Measurements from ENCODE around the gene COTL1. TPM values are rescaled to one million over a fixed set of nuclear protein-coding genes. Genes with fewer than 3 reads are reported as not detected.
A peak's percentile ranks its signal among the peaks of the same experiment; 100 is the strongest.

The COTL1 gene
- total RNA-seq, 1 donor from 2014 or later, result 483 TPM

DNA sequence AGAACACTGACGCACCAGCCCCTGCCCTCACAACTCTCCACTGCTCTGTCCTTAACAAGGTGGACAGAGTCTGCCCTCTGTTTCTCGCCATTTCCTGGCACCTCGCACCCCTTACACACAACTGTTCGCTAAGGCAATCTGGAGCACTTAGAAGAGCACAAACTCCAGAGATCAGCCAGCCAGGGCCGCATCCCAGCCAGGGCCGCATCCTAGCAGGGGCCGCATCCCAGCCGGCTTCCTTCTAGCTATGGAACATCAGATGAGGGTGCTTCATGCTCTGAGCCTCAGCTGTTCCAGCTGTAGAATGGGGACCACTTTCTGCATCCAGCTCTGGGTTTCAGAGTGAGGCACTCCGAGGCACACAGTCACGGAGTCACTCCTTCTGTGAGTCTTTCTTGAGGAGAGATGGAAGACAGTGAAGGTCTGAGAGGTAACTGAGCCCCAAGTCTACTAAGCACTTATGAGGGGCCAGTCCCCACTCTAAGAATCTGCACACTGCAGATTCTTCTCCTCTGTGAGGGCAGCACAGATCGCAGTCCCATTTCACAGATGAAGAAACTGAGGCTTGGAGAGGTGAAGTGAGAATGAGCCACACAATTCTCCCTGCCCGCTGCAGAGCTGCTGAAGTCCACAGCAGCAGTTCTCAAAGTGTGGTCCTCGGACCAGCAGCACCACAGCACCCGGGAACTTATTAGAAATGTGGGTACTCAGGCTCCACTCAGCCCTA is 20.9 kb downstream of the COTL1 start:
- intact Hi-C loops (cut with micrococcal nuclease), result no loop called here
- H3K27me3 Mint-ChIP-seq (ENCODE audit: low read depth), result no peaks in the 10 kb centered on the region
- DNase-seq (ENCODE audit: low spot score), result no peak
- peak overlapping the region; percentile 72 for H3K4me3 Mint-ChIP-seq (ENCODE audit: low read depth)
- peak overlapping the region; percentile 97 for H3K27ac Mint-ChIP-seq
- H3K9me3 Mint-ChIP-seq, result no peaks in the 10 kb centered on the region
- H3K4me1 Mint-ChIP-seq (ENCODE audit: low read depth), result peaks cover 82% of the 10 kb centered on the region
- peaks cover 73% of the 10 kb centered on the region for H3K36me3 Mint-ChIP-seq (ENCODE audit: low read depth)

DNA sequence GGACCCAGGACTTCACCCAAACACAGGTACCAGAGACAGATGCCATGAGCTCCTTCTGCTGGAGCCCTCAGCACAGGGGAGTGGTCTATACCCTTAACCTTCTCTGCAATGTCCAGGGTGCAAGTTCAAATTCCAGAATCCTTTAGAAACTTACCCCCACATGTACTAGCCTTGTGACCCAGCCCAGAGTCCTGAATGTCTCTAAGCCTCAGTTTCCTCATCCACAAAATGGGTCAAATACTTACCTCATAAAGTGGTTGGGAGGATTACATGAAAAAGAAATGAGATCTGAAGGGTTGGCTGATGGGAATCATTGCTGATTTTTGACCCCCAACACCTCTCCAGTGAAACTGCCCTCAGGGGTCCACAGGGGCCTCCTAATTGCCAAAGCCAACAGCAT is 21.7 kb downstream of the COTL1 start:
- peak overlapping the region; percentile 97 for H3K27ac Mint-ChIP-seq
- intact Hi-C loops (cut with micrococcal nuclease), result no loop called here
- H3K36me3 Mint-ChIP-seq (ENCODE audit: low read depth), result peaks cover 70% of the 10 kb centered on the region

DNA sequence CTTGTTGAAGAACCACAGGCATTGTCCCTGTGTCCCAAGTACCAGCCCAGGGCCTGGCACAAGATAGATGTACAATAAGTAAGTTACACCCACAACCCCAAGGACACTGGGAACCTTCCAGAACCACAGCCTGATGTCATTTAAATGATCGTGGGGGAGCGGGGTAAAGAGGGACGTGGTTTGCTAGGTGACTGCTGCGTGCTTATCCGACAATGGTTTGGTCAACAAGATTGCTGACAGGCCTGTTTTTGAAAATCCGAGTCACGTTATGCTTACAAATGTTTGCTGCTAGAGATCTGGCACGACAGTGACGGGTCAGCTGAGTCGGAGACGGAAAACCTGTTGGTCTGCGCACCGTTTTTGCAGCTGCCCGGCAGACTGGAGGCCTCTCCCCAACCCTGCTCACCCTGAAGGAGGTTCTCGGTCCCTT is 22.8 kb downstream of the COTL1 start:
- Mint-ChIP-seq H3K27ac (peak overlapping the region; percentile 96), H3K4me1 (ENCODE audit: low read depth) (peaks cover 66% of the 10 kb centered on the region), H3K4me3 (ENCODE audit: low read depth) (peak overlapping the region; percentile 74), H3K27me3 (ENCODE audit: low read depth) (no peaks in the 10 kb centered on the region), H3K36me3 (ENCODE audit: low read depth) (peaks cover 71% of the 10 kb centered on the region), H3K9me3 (no peaks in the 10 kb centered on the region)
- DNase-seq (ENCODE audit: low spot score), result no peak
- intact Hi-C loops (cut with micrococcal nuclease), result loop anchor here (2.0 kb wide), 1 partner anchor 14 kb away; no protein-coding TSS in a partner anchor

More for the DNA sequence above, 21.7 kb downstream of the COTL1 start:
- H3K4me3 Mint-ChIP-seq (ENCODE audit: low read depth), result peak overlapping the region; percentile 18
- H3K27me3 Mint-ChIP-seq (ENCODE audit: low read depth), result no peaks in the 10 kb centered on the region
- H3K9me3 Mint-ChIP-seq, result no peaks in the 10 kb centered on the region
- H3K4me1 Mint-ChIP-seq (ENCODE audit: low read depth), result peaks cover 76% of the 10 kb centered on the region
- no peak for DNase-seq (ENCODE audit: low spot score)

DNA sequence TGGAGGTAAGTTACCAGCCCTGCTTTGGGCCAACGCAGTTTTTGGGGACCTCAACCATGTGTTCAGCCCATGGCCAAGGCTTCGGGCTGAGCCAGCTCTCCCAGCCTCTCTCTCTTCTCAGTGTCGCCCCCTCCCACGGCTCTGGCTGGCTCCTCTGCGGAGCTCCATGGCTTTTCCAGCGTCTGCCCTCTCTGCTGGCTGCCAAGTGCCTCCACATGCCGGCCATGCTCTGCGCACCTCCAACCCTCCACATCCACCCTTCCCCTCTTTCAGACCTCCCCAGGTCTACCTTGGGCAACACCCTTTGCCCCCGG is 23.2 kb downstream of the COTL1 start:
- Mint-ChIP-seq H3K4me3 (ENCODE audit: low read depth) (peak overlapping the region; percentile 74), H3K36me3 (ENCODE audit: low read depth) (peaks cover 75% of the 10 kb centered on the region), H3K4me1 (ENCODE audit: low read depth) (peaks cover 62% of the 10 kb centered on the region), H3K9me3 (no peaks in the 10 kb centered on the region), H3K27ac (peak overlapping the region; percentile 96), H3K27me3 (ENCODE audit: low read depth) (no peaks in the 10 kb centered on the region)
- DNase-seq (ENCODE audit: low spot score), result no peak
- intact Hi-C loops (cut with micrococcal nuclease), result loop anchor here (2.0 kb wide), 1 partner anchor 14 kb away; no protein-coding TSS in a partner anchor

GRCh38 chr16:84593825-84594724 is 23.8 kb downstream of the COTL1 start:
- Mint-ChIP-seq H3K4me3 (ENCODE audit: low read depth) (peak overlapping the region; percentile 74), H3K27ac (peak overlapping the region; percentile 96), H3K9me3 (no peaks in the 10 kb centered on the region), H3K27me3 (ENCODE audit: low read depth) (no peaks in the 10 kb centered on the region), H3K36me3 (ENCODE audit: low read depth) (peaks cover 78% of the 10 kb centered on the region), H3K4me1 (ENCODE audit: low read depth) (peaks cover 56% of the 10 kb centered on the region)
- DNase-seq (ENCODE audit: low spot score), result peak; percentile 80
- intact Hi-C loops (cut with micrococcal nuclease), result loop anchor here (2.0 kb wide), 1 partner anchor 15 kb away; no protein-coding TSS in a partner anchor

DNA sequence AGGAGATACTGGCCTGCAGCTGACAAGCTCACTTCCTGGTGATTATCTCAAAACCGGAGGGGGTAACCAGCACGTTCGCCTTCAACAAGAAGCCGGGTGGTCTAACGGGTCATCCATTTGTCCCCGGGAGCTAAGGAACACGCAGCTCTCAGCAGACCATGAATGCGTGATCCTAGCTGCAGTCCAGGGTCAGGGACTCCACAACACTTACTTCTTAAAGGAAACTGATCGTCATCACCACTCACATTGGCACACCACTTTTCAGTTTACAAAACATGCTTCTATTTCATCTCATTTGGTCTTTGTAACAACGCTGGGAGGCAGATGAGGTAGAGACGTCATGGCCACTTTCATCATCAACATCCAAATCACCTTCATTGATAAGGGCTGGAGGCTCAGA is 25.2 kb downstream of the COTL1 start:
- no peaks in the 10 kb centered on the region for H3K27me3 Mint-ChIP-seq (ENCODE audit: low read depth)
- no peak for DNase-seq (ENCODE audit: low spot score)
- H3K36me3 Mint-ChIP-seq (ENCODE audit: low read depth), result peaks cover 79% of the 10 kb centered on the region
- peak overlapping the region; percentile 84 for H3K27ac Mint-ChIP-seq
- intact Hi-C loops (cut with micrococcal nuclease), result no loop called here
- H3K4me3 Mint-ChIP-seq (ENCODE audit: low read depth), result no peak overlapping the region
- peaks cover 52% of the 10 kb centered on the region for H3K4me1 Mint-ChIP-seq (ENCODE audit: low read depth)
- H3K9me3 Mint-ChIP-seq, result no peaks in the 10 kb centered on the region

GRCh38 chr16:84589975-84590719 is 27.7 kb downstream of the COTL1 start:
- intact Hi-C loops (cut with micrococcal nuclease), result no loop called here
- Mint-ChIP-seq H3K4me1 (ENCODE audit: low read depth) (peaks cover 42% of the 10 kb centered on the region), H3K9me3 (no peaks in the 10 kb centered on the region), H3K4me3 (ENCODE audit: low read depth) (no peak overlapping the region), H3K27me3 (ENCODE audit: low read depth) (no peaks in the 10 kb centered on the region), H3K27ac (no peak overlapping the region), H3K36me3 (ENCODE audit: low read depth) (peaks cover 77% of the 10 kb centered on the region)
- DNase-seq (ENCODE audit: low spot score), result no peak

- DNase-seq (ENCODE audit: low spot score), result no peak
- intact Hi-C loops (cut with micrococcal nuclease), result no loop called here
- H3K36me3 Mint-ChIP-seq (ENCODE audit: low read depth), result peaks cover 76% of the 10 kb centered on the region
These were observed 28.9 kb downstream of the COTL1 start for GRCh38 chr16:84588991-84589390.

DNA sequence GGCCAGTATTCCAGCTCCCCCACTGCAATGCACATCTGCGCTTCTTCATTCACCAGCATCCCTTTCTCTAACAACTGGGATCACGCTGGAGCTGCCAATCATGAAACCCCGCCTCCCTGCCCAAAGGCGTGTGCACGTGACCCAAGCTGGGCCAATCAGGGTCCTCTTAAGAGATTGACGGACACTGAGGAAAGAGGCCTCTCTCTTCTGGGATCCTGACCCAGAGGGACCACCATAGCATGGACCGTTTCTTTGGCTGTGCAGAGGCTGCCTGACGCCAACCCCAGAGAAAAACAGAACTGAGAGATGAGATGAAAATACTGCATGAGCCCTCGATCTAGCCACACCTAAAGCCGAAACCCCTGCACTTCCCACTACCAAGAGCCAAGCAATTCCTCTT is 32.0 kb downstream of the COTL1 start:
- no peaks in the 10 kb centered on the region for H3K27me3 Mint-ChIP-seq (ENCODE audit: low read depth)
- intact Hi-C loops (cut with micrococcal nuclease), result no loop called here
- no peak overlapping the region for H3K4me3 Mint-ChIP-seq (ENCODE audit: low read depth)
- peaks cover 70% of the 10 kb centered on the region for H3K36me3 Mint-ChIP-seq (ENCODE audit: low read depth)
- DNase-seq (ENCODE audit: low spot score), result no peak
- H3K27ac Mint-ChIP-seq, result peak overlapping the region; percentile 20
- H3K4me1 Mint-ChIP-seq (ENCODE audit: low read depth), result peaks cover 23% of the 10 kb centered on the region
- no peaks in the 10 kb centered on the region for H3K9me3 Mint-ChIP-seq

More at GRCh38 chr16:84588991-84589390, 28.9 kb downstream of the COTL1 start:
- Mint-ChIP-seq H3K27ac (no peak overlapping the region), H3K9me3 (no peaks in the 10 kb centered on the region), H3K4me1 (ENCODE audit: low read depth) (peaks cover 35% of the 10 kb centered on the region), H3K4me3 (ENCODE audit: low read depth) (no peak overlapping the region), H3K27me3 (ENCODE audit: low read depth) (no peaks in the 10 kb centered on the region)

DNA sequence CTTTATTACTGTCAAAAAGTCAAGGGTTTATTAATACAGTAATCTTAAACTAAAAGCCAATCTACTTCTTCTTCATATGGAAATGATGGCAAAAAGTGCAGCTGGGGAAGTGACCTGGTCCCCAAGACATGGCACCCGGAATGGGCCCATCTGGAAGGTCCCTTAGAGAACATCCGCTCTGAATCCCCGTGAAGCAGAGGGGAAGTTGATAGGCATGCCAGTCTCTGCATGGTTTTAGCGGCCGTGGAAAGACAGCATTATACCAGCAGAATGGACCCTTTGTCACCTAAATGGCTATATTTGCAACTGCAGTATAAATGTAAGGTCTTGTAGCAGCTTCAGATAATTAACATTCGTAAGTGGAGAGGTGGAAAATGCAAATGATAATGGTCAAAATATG is 32.4 kb downstream of the COTL1 start:
- Mint-ChIP-seq H3K4me1 (ENCODE audit: low read depth) (peaks cover 24% of the 10 kb centered on the region), H3K27me3 (ENCODE audit: low read depth) (no peaks in the 10 kb centered on the region), H3K9me3 (no peaks in the 10 kb centered on the region), H3K36me3 (ENCODE audit: low read depth) (peaks cover 69% of the 10 kb centered on the region), H3K4me3 (ENCODE audit: low read depth) (no peak overlapping the region), H3K27ac (peak overlapping the region; percentile 62)
- no peak for DNase-seq (ENCODE audit: low spot score)
- intact Hi-C loops (cut with micrococcal nuclease), result no loop called here

- intact Hi-C loops (cut with micrococcal nuclease), result no loop called here
- Mint-ChIP-seq H3K4me3 (ENCODE audit: low read depth) (no peak overlapping the region), H3K9me3 (no peaks in the 10 kb centered on the region), H3K27me3 (ENCODE audit: low read depth) (no peaks in the 10 kb centered on the region), H3K27ac (no peak overlapping the region), H3K36me3 (ENCODE audit: low read depth) (peaks cover 71% of the 10 kb centered on the region), H3K4me1 (ENCODE audit: low read depth) (peaks cover 30% of the 10 kb centered on the region)
- no peak for DNase-seq (ENCODE audit: low spot score)
These were observed 33.2 kb downstream of the COTL1 start for GRCh38 chr16:84584678-84585077.

GRCh38 chr16:84583995-84584394 is 33.9 kb downstream of the COTL1 start:
- H3K9me3 Mint-ChIP-seq, result no peaks in the 10 kb centered on the region
- intact Hi-C loops (cut with micrococcal nuclease), result no loop called here
- no peak overlapping the region for H3K27ac Mint-ChIP-seq
- no peak for DNase-seq (ENCODE audit: low spot score)
- peaks cover 68% of the 10 kb centered on the region for H3K36me3 Mint-ChIP-seq (ENCODE audit: low read depth)
- no peak overlapping the region for H3K4me3 Mint-ChIP-seq (ENCODE audit: low read depth)
- H3K4me1 Mint-ChIP-seq (ENCODE audit: low read depth), result peaks cover 34% of the 10 kb centered on the region
- no peaks in the 10 kb centered on the region for H3K27me3 Mint-ChIP-seq (ENCODE audit: low read depth)
